OCI-LY3 (cell line): ENCODE results near the gene FAM151A.

ENCODE experiments used
- H2AFZ ChIP-seq: fragments of 200-600, 300-600 bp; shearing (Covaris generic); 2 replicates; pipeline ENCODE4 v1.6.0; 2014; ENCODE audit warnings: antibody characterized with exemption, low read depth, low read length
- H3K27ac ChIP-seq: fragments of 200-600, 300-600 bp; sonication (generic); 2 replicates; pipeline ENCODE4 v1.5.1; 2014; ENCODE audit warnings: mild to moderate bottlenecking, low read length, moderate library complexity, mixed read lengths
- H3K27me3 ChIP-seq: fragments of 200-600, 300-600 bp; sonication (generic); 2 replicates; pipeline ENCODE4 v1.6.1; 2014; ENCODE audit warnings: low read depth, low read length, mixed read lengths
- H3K36me3 ChIP-seq: fragments of 200-600, 300-600 bp; sonication (generic); replicated peaks from 2 replicates; pipeline ENCODE3; 2014; ENCODE audit warnings: low read depth, low read length, mixed read lengths
- H3K4me1 ChIP-seq: fragments of 300-600, 200-600 bp; sonication (generic); 2 replicates; pipeline ENCODE4 v1.6.1; 2014; ENCODE audit warnings: low read length, mixed read lengths
- H3K4me2 ChIP-seq: fragments of 200-600, 300-600 bp; sonication (generic); 2 replicates; pipeline ENCODE4 v1.6.1; 2014; ENCODE audit warnings: low read length, mixed read lengths
- H3K4me3 ChIP-seq: fragments of 300-600, 200-600 bp; sonication (generic); 2 replicates; pipeline ENCODE4 v1.5.1; 2014; ENCODE audit warnings: antibody characterized with exemption, mild to moderate bottlenecking, low read length, moderate library complexity
- H3K79me2 ChIP-seq: fragments of 300-600, 200-600 bp; shearing (Covaris generic); 2 replicates; pipeline ENCODE4 v1.6.1; 2014; ENCODE audit warnings: mild to moderate bottlenecking, low read length, mixed read lengths
- H3K9ac ChIP-seq: fragments of 300-600, 200-600 bp; shearing (Covaris generic); 2 replicates; pipeline ENCODE4 v1.6.0; 2014; ENCODE audit warnings: mild to moderate bottlenecking, low read length, moderate library complexity
- H3K9me3 ChIP-seq: fragments of 200-600, 300-600 bp; shearing (Covaris generic); 2 replicates; pipeline ENCODE4 v1.6.1; 2014; ENCODE audit warnings: low read length, mixed read lengths; ENCODE audit not compliant: insufficient read depth
- H4K20me1 ChIP-seq: fragments of 200-600, 300-600 bp; sonication (generic); 2 replicates; pipeline ENCODE4 v1.6.1; 2016; ENCODE audit warnings: low read length, mixed read lengths; ENCODE audit not compliant: insufficient read depth
- CTCF ChIP-seq: fragments of 200-600, 300-600 bp; sonication (generic); IDR thresholded peaks from 2 replicates; pipeline ENCODE4 v1.5.1; 2014; ENCODE audit warnings: antibody characterized with exemption, low read length, low read depth
- EZH2phosphoT487 ChIP-seq: fragments of 200-600 bp; shearing (Covaris generic); IDR thresholded peaks from 2 replicates; pipeline ENCODE4 v1.6.1; 2018; ENCODE audit warnings: antibody characterized with exemption, mixed run types, low read depth

FAM151A gene

GRCh38 chr1:54604051-54604450 is 19.3 kb downstream of the FAM151A start:
- Histone ChIP-seq H3K9ac (no peak overlapping the region), H3K27ac (no peak overlapping the region), H4K20me1 (no peaks in the 10 kb centered on the region), H3K4me3 (no peak overlapping the region), H3K9me3 (no peaks in the 10 kb centered on the region), H3K4me2 (no peak overlapping the region), H2AFZ (no peak overlapping the region), H3K36me3 (no peaks in the 10 kb centered on the region), H3K79me2 (no peaks in the 10 kb centered on the region), H3K27me3 (no peaks in the 10 kb centered on the region), H3K4me1 (no peaks in the 10 kb centered on the region)
- TF ChIP-seq EZH2phosphoT487 (no peak), CTCF (no peak)

GRCh38 chr1:54603241-54603640 is 20.1 kb downstream of the FAM151A start:
- Histone ChIP-seq H3K27ac (no peak overlapping the region), H3K4me3 (no peak overlapping the region), H3K27me3 (no peaks in the 10 kb centered on the region), H4K20me1 (no peaks in the 10 kb centered on the region), H3K4me1 (no peaks in the 10 kb centered on the region), H3K79me2 (no peaks in the 10 kb centered on the region), H3K36me3 (no peaks in the 10 kb centered on the region), H3K4me2 (no peak overlapping the region), H3K9ac (no peak overlapping the region), H2AFZ (no peak overlapping the region), H3K9me3 (no peaks in the 10 kb centered on the region)
- TF ChIP-seq CTCF (no peak), EZH2phosphoT487 (no peak)

GRCh38 chr1:54602554-54602953 is 20.8 kb downstream of the FAM151A start:
- Histone ChIP-seq H3K9ac (no peak overlapping the region), H3K4me3 (no peak overlapping the region), H3K4me1 (no peaks in the 10 kb centered on the region), H2AFZ (no peak overlapping the region), H3K27me3 (no peaks in the 10 kb centered on the region), H3K79me2 (no peaks in the 10 kb centered on the region), H4K20me1 (no peaks in the 10 kb centered on the region), H3K9me3 (no peaks in the 10 kb centered on the region), H3K27ac (no peak overlapping the region), H3K36me3 (no peaks in the 10 kb centered on the region), H3K4me2 (no peak overlapping the region)
- TF ChIP-seq CTCF (no peak), EZH2phosphoT487 (no peak)

GRCh38 chr1:54601730-54602129 is 21.6 kb downstream of the FAM151A start:
- Histone ChIP-seq H3K9ac (no peak overlapping the region), H3K9me3 (no peaks in the 10 kb centered on the region), H3K79me2 (no peaks in the 10 kb centered on the region), H3K27ac (no peak overlapping the region), H3K4me2 (no peak overlapping the region), H3K4me3 (no peak overlapping the region), H3K27me3 (no peaks in the 10 kb centered on the region), H3K4me1 (no peaks in the 10 kb centered on the region), H4K20me1 (no peaks in the 10 kb centered on the region), H2AFZ (no peak overlapping the region), H3K36me3 (no peaks in the 10 kb centered on the region)
- no peak for TF ChIP-seq CTCF
- TF ChIP-seq EZH2phosphoT487 = no peak
